DMS79 treated with DMSO at 0.1 percent for 48 hours (cell line): ENCODE measurements around the gene ANKRD55.
"Not testable (repeated sequence)": the region's sequence is repeated elsewhere in the genome, so short reads cannot be mapped to it uniquely, and the experiment has no call there.

Source experiments
- DNase-seq: peaks from one replicate; lab custom pipeline; 2025; lab: John Stamatoyannopoulos, UW

ANKRD55 gene

DNA sequence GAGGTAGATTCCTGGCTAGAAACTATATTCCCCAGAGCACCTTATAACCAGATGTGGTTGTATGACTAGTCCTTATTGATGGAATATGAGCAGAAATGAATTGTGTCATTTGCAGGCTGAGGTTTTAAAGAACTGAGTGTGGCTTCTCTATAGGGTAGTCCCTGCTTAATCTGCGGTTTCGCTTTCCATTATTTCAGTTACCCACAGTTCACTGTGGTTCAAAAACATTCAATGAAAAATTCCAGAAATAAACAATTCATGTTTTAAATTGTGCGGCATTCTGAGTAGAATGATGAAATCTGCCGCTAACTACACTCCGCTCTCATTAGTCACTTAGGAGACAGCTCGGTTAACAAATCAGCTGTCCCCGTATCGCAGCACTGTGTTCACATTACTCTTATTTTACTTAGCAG lies 65.1 kb downstream of the ANKRD55 start:
- no peak for DNase-seq

- DNase-seq, result no peak
These were observed 65.6 kb downstream of the ANKRD55 start for GRCh38 chr5:56167519-56167918.

- no peak for DNase-seq
These were observed 66.3 kb downstream of the ANKRD55 start for GRCh38 chr5:56166671-56167385.

- DNase-seq, result peak; percentile 61
These were observed 68.8 kb downstream of the ANKRD55 start for GRCh38 chr5:56164376-56164775.

- DNase-seq, result no peak
These were observed 71.2 kb downstream of the ANKRD55 start for GRCh38 chr5:56161927-56162326.

DNA sequence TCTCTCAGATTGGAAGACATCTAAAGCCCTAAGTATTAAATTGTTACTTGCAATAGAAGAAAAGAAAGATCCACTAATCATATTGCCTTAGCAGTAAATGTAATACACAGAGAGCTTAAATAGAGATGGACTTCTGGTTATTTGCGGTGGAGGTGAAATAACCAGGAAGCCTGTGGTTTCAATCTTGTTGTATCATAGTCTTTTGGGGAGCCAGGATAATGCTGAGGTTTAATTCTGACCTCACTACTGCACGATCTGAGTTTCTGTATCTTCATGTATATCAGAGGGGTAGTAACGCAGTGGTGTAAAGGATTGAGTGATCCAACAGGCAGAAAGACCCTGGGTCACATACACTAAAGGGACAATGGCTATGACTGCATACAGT lies 71.7 kb downstream of the ANKRD55 start:
- no peak for DNase-seq

- no peak for DNase-seq
These were observed 72.2 kb downstream of the ANKRD55 start for GRCh38 chr5:56160723-56161438.

- DNase-seq, result no peak
These were observed 73.6 kb downstream of the ANKRD55 start for GRCh38 chr5:56159521-56159947.

GRCh38 chr5:56158331-56158960 lies 74.7 kb downstream of the ANKRD55 start:
- no peak for DNase-seq

GRCh38 chr5:56157191-56157621 lies 75.9 kb downstream of the ANKRD55 start:
- DNase-seq, result not testable (repeated sequence)

GRCh38 chr5:56156585-56157190 lies 76.4 kb downstream of the ANKRD55 start:
- DNase-seq, result not testable (repeated sequence)

DNA sequence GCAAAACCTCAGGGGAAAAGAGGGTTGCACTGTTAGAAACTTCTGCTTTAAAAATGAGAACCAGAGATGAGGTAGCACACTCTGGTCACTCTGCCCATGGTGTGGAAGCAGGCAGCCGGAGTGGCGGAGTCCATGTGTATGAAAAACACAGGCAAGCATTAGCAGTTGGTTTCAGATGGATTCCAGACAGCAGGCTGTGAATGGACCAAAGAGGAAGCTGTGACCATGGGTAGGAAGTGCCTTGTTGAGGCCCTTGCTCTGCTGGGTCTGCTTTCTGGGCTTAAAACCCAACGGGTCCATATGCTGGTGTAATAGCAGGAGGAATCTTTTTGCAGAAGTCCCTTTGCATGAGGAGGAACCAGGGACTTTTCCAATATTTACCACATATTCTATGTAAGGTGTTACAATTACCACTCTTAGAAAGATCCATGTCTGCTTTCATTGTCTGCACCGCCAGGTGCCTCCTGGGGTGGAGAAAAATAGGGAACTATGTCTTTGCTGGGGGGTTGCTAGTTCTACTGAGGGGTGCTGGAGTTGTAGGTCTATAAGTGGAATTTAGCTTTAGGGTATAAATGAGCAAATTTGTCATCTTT lies 77.0 kb downstream of the ANKRD55 start:
- no peak for DNase-seq

- no peak for DNase-seq
These were observed 78.2 kb downstream of the ANKRD55 start for GRCh38 chr5:56154732-56155484.

DNA sequence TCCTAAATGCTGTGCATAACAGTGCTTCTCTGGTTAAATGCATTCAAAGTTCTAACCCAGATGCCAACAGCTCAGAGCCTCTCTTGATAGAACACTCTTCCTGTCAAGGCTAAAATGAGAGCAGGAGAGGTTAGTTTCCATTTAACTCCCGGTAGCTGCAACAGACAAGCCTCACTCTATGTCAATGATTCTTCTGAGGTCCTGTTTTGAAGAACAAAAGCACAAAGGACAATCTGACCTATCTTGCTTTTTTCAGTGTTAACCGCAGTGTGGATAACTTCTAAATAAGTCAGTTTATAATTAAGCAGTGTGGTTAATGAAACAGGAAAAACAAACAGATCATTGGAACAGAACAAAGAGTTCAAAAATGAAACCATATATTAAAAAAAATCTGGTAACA lies 80.7 kb downstream of the ANKRD55 start:
- no peak for DNase-seq

DNA sequence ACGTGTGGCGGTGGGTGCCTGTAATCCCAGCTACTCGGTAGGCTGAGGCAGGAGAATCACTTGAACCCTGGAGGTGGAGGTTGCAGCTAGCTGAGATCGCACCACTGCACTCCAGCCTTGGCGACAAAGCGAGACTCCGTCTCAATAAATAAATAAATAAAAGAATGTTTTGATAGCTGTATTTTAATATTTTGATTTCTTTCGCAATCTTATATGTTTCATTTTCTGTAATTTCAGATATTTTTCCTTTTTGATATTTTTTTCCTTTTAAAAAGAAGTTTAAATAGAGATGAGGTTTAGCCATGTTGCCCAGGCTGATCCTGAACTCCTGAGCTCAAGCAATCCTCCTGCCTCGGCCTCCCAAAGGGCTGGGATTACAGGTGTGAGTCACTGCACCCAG lies 82.4 kb downstream of the ANKRD55 start:
- not testable (repeated sequence) for DNase-seq

- peak; percentile 84 for DNase-seq
These were observed 84.6 kb downstream of the ANKRD55 start for GRCh38 chr5:56148453-56148971.

GRCh38 chr5:56147659-56148230 lies 85.4 kb downstream of the ANKRD55 start:
- no peak for DNase-seq

GRCh38 chr5:56147106-56147505 lies 86.0 kb downstream of the ANKRD55 start:
- DNase-seq, result no peak

DNA sequence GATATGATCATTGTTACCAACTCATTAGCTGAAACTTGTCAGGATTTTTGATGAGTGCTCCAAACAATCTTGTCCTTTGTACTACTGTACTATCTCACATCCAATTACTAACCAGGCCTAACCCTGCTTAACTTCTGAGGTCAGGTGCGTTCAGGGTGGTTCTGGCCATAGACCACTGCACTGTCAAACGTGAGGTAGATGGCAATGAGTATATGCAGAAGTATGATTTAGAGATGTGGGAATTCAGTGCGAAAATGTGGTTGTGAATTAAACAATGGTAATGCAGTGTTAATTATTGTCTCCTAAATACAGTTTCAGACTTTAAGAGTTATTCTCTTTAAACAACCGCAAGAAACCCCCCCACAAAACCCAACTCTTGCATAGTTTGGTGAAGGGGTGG lies 86.5 kb downstream of the ANKRD55 start:
- no peak for DNase-seq

GRCh38 chr5:56145511-56145910 lies 87.6 kb downstream of the ANKRD55 start:
- DNase-seq, result no peak

GRCh38 chr5:56145106-56145505 lies 88.0 kb downstream of the ANKRD55 start:
- DNase-seq, result no peak
